Stimulated activated CD4-positive, alpha-beta T cell treated with anti-CD3 and anti-CD28 coated beads, Interleukin-1b, Interleukin-23, amount 100 ng/mL, for 1 hour (primary cell): ENCODE measurements around the gene CASKIN1.

Experiments
- DNase-seq, 2 donors: peaks; one replicate each; pipeline ENCODE4 v3.0.0-alpha.2; 2020; ENCODE audit warnings: low read depth in 2 of 2

The CASKIN1 gene

GRCh38 chr16:2177561-2177960 is 18.8 kb downstream of the CASKIN1 start:
- no peak for DNase-seq

- DNase-seq: no peak
These were observed 19.3 kb downstream of the CASKIN1 start for GRCh38 chr16:2177101-2177500.

GRCh38 chr16:2176047-2176446 is 20.4 kb downstream of the CASKIN1 start:
- DNase-seq: no peak

GRCh38 chr16:2175454-2175853 is 21.0 kb downstream of the CASKIN1 start:
- no peak for DNase-seq

- DNase-seq: no peak
These were observed 21.8 kb downstream of the CASKIN1 start for GRCh38 chr16:2174396-2175131.

- DNase-seq: no peak
These were observed 22.5 kb downstream of the CASKIN1 start for GRCh38 chr16:2173916-2174315.

GRCh38 chr16:2173366-2173765 is 23.0 kb downstream of the CASKIN1 start:
- no peak for DNase-seq

- no peak for DNase-seq
These were observed 23.6 kb downstream of the CASKIN1 start for GRCh38 chr16:2172688-2173335.

GRCh38 chr16:2171601-2172178 is 24.7 kb downstream of the CASKIN1 start:
- no peak for DNase-seq

- DNase-seq: no peak
These were observed 25.6 kb downstream of the CASKIN1 start for GRCh38 chr16:2170587-2171435.

GRCh38 chr16:2170080-2170479 is 26.3 kb downstream of the CASKIN1 start:
- no peak for DNase-seq

- DNase-seq: no peak
These were observed 29.3 kb downstream of the CASKIN1 start for GRCh38 chr16:2167068-2167638.

- no peak for DNase-seq
These were observed 29.9 kb downstream of the CASKIN1 start for GRCh38 chr16:2166263-2167067.

- no peak for DNase-seq
These were observed 30.5 kb downstream of the CASKIN1 start for GRCh38 chr16:2165861-2166260.

- no peak for DNase-seq
These were observed 33.1 kb downstream of the CASKIN1 start for GRCh38 chr16:2163211-2163881.

GRCh38 chr16:2162676-2163118 is 33.7 kb downstream of the CASKIN1 start:
- no peak for DNase-seq

- no peak for DNase-seq
These were observed 34.5 kb downstream of the CASKIN1 start for GRCh38 chr16:2161911-2162310.

GRCh38 chr16:2160915-2161551 is 35.4 kb downstream of the CASKIN1 start:
- no peak for DNase-seq

GRCh38 chr16:2159175-2159838 is 37.1 kb downstream of the CASKIN1 start:
- DNase-seq: no peak
